ENCODE measurements around the gene DHRS7B.
A peak's percentile ranks its signal among the peaks of the same experiment; 100 is the strongest.
"Not testable (repeated sequence)": the region's sequence is repeated elsewhere in the genome, so short reads cannot be mapped to it uniquely, and the experiment has no call there.

Gene DHRS7B

DNA sequence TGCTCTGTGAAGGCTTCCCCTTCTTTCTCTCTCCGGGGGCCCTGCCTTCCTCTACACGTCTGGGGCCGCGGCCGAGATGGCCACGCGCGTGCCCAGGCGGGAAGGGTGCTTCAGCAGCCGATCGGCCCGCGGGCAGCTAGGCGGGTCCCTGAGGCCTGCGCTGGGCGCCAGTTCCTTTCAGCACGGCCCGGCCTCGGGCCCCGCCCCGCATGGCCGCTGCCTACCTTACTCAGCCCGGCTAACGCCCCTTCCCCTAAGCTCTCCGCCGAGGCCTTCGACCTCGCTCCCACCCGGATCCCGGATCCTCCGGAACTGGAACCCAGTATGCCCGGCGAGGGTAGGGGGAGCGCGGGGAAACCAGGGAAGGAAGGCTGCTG, 86.9 kb downstream of the DHRS7B start:
- Mint-ChIP-seq H3K4me3 (peak overlapping the region; percentile 84), H3K27ac (peak overlapping the region; percentile 91), H3K36me3 (peaks cover 7% of the 10 kb centered on the region), H3K9me3 (no peaks in the 10 kb centered on the region), H3K27me3 (no peaks in the 10 kb centered on the region), H3K4me1 (peaks cover 45% of the 10 kb centered on the region)
- peak; percentile 31 for ATAC-seq

DNA sequence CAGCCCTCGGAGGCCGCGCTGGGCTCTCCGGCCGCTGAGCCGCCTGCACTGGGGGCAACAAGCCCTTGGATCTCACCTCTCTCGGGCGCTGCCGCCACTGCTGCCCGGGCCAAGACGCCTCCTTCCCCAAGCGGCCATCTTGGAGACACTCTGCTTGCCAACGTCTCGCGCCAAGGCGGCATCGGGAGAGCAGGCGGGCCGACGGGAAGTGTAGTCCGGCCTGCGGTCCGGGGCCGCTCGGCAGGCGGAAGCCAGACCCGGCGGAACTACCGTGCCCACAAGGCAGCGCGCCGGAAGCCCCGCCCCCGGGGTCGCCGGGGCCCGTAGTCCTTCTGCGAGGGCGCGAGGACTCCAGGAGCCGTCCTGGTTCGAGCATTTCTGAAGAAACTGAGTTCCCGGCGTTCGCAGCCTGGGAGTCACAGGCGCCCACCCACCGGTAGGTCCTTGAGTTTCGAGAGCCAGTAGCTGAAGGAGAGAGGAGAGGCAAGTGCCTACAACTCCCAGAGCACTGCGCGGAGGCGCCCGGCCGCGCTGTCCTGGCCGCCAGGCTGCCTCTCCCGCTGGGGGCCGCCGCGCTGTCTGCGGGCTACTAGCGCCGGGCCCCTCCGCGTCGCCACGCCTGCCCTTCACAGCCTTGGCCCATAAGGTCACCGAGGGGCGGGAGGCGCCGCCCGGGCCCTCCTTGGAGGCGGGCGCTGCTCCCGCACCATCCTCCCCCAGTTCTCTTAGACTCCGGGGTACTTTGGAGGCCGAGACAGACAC, 87.4 kb downstream of the DHRS7B start, which contains the start of gene TMEM11:
Gene TMEM11, minus strand, starts transcription at position 147 of the 762 bp plus-strand sequence. Its CDS starts 9 bp downstream, at position 138.
- H3K36me3 Mint-ChIP-seq, result peaks cover 7% of the 10 kb centered on the region
- H3K4me3 Mint-ChIP-seq, result peak within 1 kb of the TSS; percentile 84
- no peaks in the 10 kb centered on the region for H3K9me3 Mint-ChIP-seq
- no peaks in the 10 kb centered on the region for H3K27me3 Mint-ChIP-seq
- peak within 1 kb of the TSS; percentile 91 for H3K27ac Mint-ChIP-seq
- peaks cover 45% of the 10 kb centered on the region for H3K4me1 Mint-ChIP-seq
- ATAC-seq, result peak; percentile 98

DNA sequence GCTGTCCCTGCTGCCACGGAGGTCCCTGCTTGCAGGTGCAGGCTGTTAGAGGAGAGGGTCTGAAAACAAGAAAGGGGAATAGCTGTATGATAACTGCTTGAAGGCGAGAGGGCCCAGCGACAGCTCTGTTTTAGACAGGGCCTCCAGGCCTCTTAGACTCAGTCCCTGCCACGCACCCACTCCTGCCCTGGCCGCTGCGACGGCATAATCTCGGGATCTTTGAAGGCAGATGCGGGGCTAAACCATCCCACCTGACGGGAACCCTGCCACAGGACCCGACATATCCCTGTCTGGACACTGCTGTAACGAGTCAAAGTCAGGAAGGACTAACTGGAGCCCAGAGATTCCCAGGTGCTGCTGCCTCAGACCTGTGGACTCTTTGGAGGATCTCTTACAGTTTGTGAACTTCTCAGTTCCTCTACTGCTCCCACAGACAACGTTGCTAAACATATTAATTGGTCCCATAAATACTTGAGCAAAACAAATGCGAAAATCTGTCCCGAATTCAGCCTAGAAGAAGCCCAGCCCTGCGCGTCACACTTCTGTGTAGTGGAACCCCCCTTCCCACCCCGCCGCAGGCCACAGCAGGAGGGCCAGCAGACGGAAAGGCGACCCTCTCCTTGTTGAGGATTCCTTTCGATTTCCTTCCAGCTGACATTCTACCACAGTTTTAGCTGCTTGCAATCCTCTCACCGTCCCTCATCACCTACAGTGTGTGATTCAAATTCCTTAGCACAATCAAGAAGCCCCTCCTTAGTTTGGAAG, 88.2 kb downstream of the DHRS7B start:
- no peaks in the 10 kb centered on the region for H3K9me3 Mint-ChIP-seq
- no peaks in the 10 kb centered on the region for H3K27me3 Mint-ChIP-seq
- H3K4me3 Mint-ChIP-seq, result peak overlapping the region; percentile 84
- H3K27ac Mint-ChIP-seq, result peak overlapping the region; percentile 91
- H3K36me3 Mint-ChIP-seq, result peaks cover 6% of the 10 kb centered on the region
- ATAC-seq, result peak; percentile 34
- H3K4me1 Mint-ChIP-seq, result peaks cover 45% of the 10 kb centered on the region

GRCh38 chr17:21215935-21216334, 89.2 kb downstream of the DHRS7B start:
- no peak for ATAC-seq
- Mint-ChIP-seq H3K4me3 (peak overlapping the region; percentile 84), H3K27ac (peak overlapping the region; percentile 91), H3K36me3 (no peaks in the 10 kb centered on the region), H3K27me3 (no peaks in the 10 kb centered on the region), H3K9me3 (no peaks in the 10 kb centered on the region), H3K4me1 (peaks cover 36% of the 10 kb centered on the region)

GRCh38 chr17:21217346-21217745, 90.6 kb downstream of the DHRS7B start:
- Mint-ChIP-seq H3K27ac (no peak overlapping the region), H3K27me3 (no peaks in the 10 kb centered on the region), H3K9me3 (peaks cover 4% of the 10 kb centered on the region), H3K4me3 (no peak overlapping the region), H3K36me3 (peaks cover 13% of the 10 kb centered on the region), H3K4me1 (peaks cover 25% of the 10 kb centered on the region)
- ATAC-seq, result no peak

DNA sequence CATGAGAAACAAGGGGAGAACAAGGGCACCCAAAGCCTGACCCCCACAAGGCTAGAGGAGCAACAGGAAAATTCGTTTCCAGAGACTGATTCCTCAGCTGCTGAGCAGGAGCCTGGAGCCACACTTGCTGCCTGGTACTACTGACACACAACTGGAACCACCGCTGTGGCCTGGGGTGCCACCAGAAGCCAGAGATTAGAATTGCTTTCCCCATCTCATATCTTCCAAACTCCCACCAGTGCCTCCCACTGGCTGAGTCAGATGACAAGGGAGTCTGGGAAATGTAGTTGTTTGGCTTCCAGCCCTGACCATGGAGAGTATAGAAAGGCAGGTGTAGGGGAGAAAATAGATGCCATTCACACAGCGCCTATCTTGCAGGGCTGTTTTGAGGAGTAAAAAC, 91.3 kb downstream of the DHRS7B start:
- Mint-ChIP-seq H3K4me1 (peaks cover 17% of the 10 kb centered on the region), H3K36me3 (peaks cover 20% of the 10 kb centered on the region), H3K9me3 (peaks cover 4% of the 10 kb centered on the region), H3K27ac (no peak overlapping the region), H3K27me3 (no peaks in the 10 kb centered on the region), H3K4me3 (no peak overlapping the region)
- ATAC-seq, result no peak

DNA sequence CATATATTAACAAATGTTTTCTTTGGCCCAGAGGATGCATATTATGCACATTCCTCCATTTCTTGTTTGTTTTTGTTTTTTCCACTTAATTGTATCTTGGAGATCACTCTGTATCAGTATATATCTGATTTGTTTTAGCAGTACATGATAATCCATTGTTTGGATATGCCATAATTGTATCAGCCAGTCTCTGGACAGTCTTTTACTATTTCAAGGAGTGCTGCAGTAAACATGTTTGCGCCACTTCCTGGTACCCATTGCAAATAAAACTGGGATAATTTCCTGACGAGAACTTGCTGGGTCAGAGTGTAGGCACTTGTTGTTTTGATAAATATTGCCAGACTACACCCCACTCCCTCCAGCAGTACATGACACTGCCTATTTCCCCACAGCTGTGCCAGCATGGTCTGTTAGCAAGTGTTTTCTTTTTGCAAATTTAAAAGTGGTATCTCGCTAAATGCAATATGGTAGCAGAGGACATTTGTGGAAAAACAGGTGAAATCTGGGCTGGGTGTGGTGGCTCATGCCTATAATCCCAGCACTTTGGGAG, 92.1 kb downstream of the DHRS7B start:
- Mint-ChIP-seq H3K27ac (no peak overlapping the region), H3K36me3 (peaks cover 20% of the 10 kb centered on the region), H3K4me1 (peaks cover 14% of the 10 kb centered on the region), H3K4me3 (no peak overlapping the region), H3K9me3 (peaks cover 4% of the 10 kb centered on the region), H3K27me3 (no peaks in the 10 kb centered on the region)
- ATAC-seq, result no peak

GRCh38 chr17:21223086-21223485, 96.3 kb downstream of the DHRS7B start:
- ATAC-seq, result no peak
- Mint-ChIP-seq H3K36me3 (peaks cover 20% of the 10 kb centered on the region), H3K27me3 (no peaks in the 10 kb centered on the region), H3K4me3 (no peak overlapping the region), H3K9me3 (peaks cover 4% of the 10 kb centered on the region), H3K27ac (no peak overlapping the region), H3K4me1 (no peaks in the 10 kb centered on the region)

GRCh38 chr17:21227277-21227676, 100.5 kb downstream of the DHRS7B start:
- ATAC-seq, H3K4me3 Mint-ChIP-seq, H3K27me3 Mint-ChIP-seq, H3K4me1 Mint-ChIP-seq, H3K27ac Mint-ChIP-seq, H3K9me3 Mint-ChIP-seq: not testable (repeated sequence)
- peaks cover 15% of the 10 kb centered on the region for H3K36me3 Mint-ChIP-seq

DNA sequence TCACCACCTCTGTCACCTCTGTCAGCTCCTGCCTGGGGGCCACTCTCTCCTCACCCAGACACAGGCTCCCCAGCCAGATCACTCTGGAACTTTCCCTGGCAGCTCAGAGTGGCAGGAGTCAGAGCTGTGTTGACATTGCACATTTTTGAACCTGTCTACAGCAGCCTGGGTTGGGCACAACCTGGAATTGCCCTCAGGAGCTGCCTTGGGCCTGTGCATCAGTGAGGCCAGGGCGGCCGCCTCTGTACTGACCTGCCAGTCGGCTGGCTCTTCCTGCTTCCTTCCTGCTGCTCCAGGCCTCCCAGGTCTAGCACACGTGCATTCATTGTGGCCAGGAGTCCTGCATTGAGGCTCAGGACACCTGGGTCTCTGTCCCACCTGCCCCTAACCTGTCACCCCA, 101.3 kb downstream of the DHRS7B start:
- no peaks in the 10 kb centered on the region for H3K4me1 Mint-ChIP-seq
- H3K9me3 Mint-ChIP-seq, result peaks cover 8% of the 10 kb centered on the region
- H3K4me3 Mint-ChIP-seq, result no peak overlapping the region
- no peak for ATAC-seq
- H3K36me3 Mint-ChIP-seq, result peaks cover 7% of the 10 kb centered on the region
- H3K27me3 Mint-ChIP-seq, result no peaks in the 10 kb centered on the region
- no peak overlapping the region for H3K27ac Mint-ChIP-seq

GRCh38 chr17:21228845-21229244, 102.1 kb downstream of the DHRS7B start:
- Mint-ChIP-seq H3K9me3 (peaks cover 8% of the 10 kb centered on the region), H3K36me3 (peaks cover 7% of the 10 kb centered on the region), H3K27me3 (no peaks in the 10 kb centered on the region), H3K27ac (no peak overlapping the region), H3K4me1 (no peaks in the 10 kb centered on the region), H3K4me3 (no peak overlapping the region)
- ATAC-seq, result no peak

DNA sequence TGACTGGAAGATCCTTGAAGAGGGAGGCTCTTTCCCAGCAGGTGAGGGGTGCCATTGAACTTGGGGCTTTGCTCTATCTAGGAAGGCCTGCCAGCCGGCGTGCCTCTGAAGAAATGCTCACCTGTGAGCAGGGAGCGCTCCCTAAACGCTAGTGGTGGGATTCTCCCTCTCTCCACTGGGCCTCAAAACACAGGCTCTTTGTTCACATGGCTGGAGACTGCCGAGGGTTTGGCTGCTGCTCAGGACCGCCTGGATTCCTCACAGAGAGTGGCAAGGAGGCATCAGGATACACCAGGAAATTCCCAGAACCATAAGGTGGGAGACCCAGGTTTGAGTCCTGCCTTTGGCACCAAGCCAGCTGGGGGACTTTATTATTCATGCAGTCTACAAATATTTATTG, 104.8 kb downstream of the DHRS7B start:
- Mint-ChIP-seq H3K9me3 (peaks cover 17% of the 10 kb centered on the region), H3K36me3 (peaks cover 7% of the 10 kb centered on the region), H3K27me3 (no peaks in the 10 kb centered on the region), H3K27ac (no peak overlapping the region), H3K4me3 (no peak overlapping the region), H3K4me1 (no peaks in the 10 kb centered on the region)
- no peak for ATAC-seq

GRCh38 chr17:21232033-21232749, 105.4 kb downstream of the DHRS7B start:
- no peak for ATAC-seq
- Mint-ChIP-seq H3K36me3 (peaks cover 7% of the 10 kb centered on the region), H3K4me1 (no peaks in the 10 kb centered on the region), H3K4me3 (no peak overlapping the region), H3K9me3 (peaks cover 17% of the 10 kb centered on the region), H3K27ac (no peak overlapping the region), H3K27me3 (no peaks in the 10 kb centered on the region)

DNA sequence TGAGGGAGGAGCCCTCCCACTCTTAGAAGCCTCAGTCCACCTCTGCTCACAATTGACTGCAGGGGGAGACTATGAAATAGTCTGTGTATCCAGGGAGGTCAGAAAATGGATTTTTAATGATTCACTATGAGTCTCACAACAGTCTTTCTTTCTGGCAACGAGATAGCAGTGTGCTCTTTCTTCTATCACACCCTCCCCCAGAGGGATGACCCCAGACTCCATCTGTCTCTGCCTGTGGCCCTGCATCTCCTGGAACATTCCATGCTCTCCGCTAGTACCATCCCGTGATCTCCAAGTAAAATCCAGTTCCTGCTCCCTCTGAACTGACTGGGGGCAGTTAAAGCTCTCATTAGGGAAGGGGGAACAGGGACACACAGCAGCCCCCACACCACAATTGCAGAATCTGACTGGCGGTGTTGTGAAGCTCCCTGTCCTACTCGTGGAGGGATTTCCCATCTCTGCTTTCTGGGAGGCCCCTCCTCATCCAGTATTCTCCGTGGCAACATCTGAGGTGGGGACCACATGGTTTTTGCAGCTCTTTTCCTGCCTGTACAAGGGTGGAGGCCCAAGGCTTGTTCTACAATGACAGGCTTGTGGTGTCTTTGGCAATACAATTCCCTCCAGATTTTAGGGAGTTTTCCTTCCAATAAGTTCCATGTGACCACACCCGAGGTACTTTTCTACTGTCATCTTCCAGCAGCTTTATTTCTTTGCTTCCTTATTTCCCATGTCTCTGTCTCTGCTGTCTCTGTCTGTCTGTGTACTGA, 107.0 kb downstream of the DHRS7B start:
- Mint-ChIP-seq H3K4me1 (no peaks in the 10 kb centered on the region), H3K36me3 (peaks cover 7% of the 10 kb centered on the region), H3K27ac (no peak overlapping the region), H3K9me3 (peaks cover 17% of the 10 kb centered on the region), H3K4me3 (no peak overlapping the region), H3K27me3 (no peaks in the 10 kb centered on the region)
- no peak for ATAC-seq

All from stimulated activated memory B cell treated with anti-CD40 and anti-IgM and Interleukin-4, amounts not matched to agents 10 μg/mL and 1 μg/mL and 100 μg/mL, for 72 hours (primary cell).